HepG2 (cell line): Measurements from ENCODE around the gene FUOM.

ENCODE experiments used
- ESRRA ChIP-seq: sonication (generic); formaldehyde crosslinking; IDR thresholded peaks from 2 replicates; pipeline ENCODE4 v1.5.1; 2020; ENCODE audit warnings: mild to moderate bottlenecking, low read depth, missing genetic modification reagents
- FOSL1 ChIP-seq: sonication (generic); formaldehyde crosslinking; IDR thresholded peaks from 2 replicates; pipeline ENCODE4 v1.9.0; 2021; ENCODE audit warnings: missing genetic modification reagents, borderline replicate concordance
- FOXO1 ChIP-seq: sonication (generic); formaldehyde crosslinking; IDR thresholded peaks from 2 replicates; pipeline ENCODE4 v1.4.0; 2020; ENCODE audit warnings: missing genetic modification reagents
- REXO4 ChIP-seq: sonication (generic); formaldehyde crosslinking; IDR thresholded peaks from 2 replicates; pipeline ENCODE4 v1.8.0; 2022; ENCODE audit warnings: missing genetic modification reagents, mild to moderate bottlenecking, borderline replicate concordance
- SRY ChIP-seq: sonication (generic); formaldehyde crosslinking; IDR thresholded peaks from 2 replicates; pipeline ENCODE4 v1.8.0; 2022; ENCODE audit warnings: mild to moderate bottlenecking, missing genetic modification reagents
- SYNCRIP ChIP-seq: fragments of 200-400 bp; formaldehyde crosslinking; IDR thresholded peaks from 2 replicates; pipeline ENCODE4 v1.6.1; 2018; ENCODE audit warnings: mild to moderate bottlenecking, low read depth, low read length; ENCODE audit not compliant: insufficient read depth
- TAF1 ChIP-seq: sonication (generic); formaldehyde crosslinking; IDR thresholded peaks from 2 replicates; pipeline ENCODE4 v1.4.0; 2020; ENCODE audit warnings: missing genetic modification reagents
- ZNF768 ChIP-seq: sonication (generic); formaldehyde crosslinking; IDR thresholded peaks from 2 replicates; pipeline ENCODE4 v1.4.0; 2020; ENCODE audit warnings: missing genetic modification reagents
- TF ChIP-seq, protein P1 (sequence below): sonication (generic); formaldehyde crosslinking; IDR thresholded peaks from 2 replicates; pipeline ENCODE4 v1.5.1; 2020; ENCODE audit warnings: missing genetic modification reagents, mild to moderate bottlenecking, borderline replicate concordance
- TF ChIP-seq, protein P2 (sequence below), 2 experiments: IDR thresholded peaks; 2 replicates each; pipeline ENCODE4 v1.6.1; 2011 to 2012; ENCODE audit warnings: low read length in 2 of 2, borderline replicate concordance in 1 of 2, low read depth in 1 of 2, mild to moderate bottlenecking in 1 of 2, moderate library complexity in 1 of 2
- TF ChIP-seq, protein P3 (sequence below): sonication (generic); formaldehyde crosslinking; IDR thresholded peaks from 2 replicates; pipeline ENCODE4 v1.5.0; 2020; ENCODE audit warnings: mild to moderate bottlenecking, missing genetic modification reagents, moderate library complexity
- TF ChIP-seq, protein P4 (sequence below): sonication (generic); formaldehyde crosslinking; IDR thresholded peaks from 2 replicates; pipeline ENCODE4 v1.4.0; 2020; ENCODE audit warnings: missing genetic modification reagents
- TF ChIP-seq, protein P5 (sequence below): sonication (generic); formaldehyde crosslinking; IDR thresholded peaks from 2 replicates; pipeline ENCODE4 v1.4.0; 2020; ENCODE audit warnings: missing genetic modification reagents, borderline replicate concordance

DNA sequence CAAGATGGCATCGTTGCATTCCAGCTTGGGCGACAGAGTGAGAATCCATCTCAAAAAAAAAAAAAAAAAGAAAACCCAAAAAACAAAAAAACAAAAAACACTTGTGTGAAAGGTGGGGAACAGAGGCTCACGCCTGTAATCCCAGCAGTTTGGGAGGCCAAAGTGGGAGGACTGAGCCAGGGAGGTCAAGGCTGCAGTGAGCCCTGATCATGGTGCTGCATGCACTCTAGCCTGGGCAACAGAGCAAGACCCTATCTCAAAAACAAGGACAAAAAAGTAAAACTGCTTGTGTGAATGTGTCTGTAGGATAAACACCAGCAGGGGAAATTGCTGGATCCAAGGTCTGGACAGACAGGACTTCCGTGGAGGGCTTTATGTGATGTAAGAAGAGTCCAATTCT lies 25.7 kb upstream of the FUOM start:
- TF ChIP-seq, protein P1, sequence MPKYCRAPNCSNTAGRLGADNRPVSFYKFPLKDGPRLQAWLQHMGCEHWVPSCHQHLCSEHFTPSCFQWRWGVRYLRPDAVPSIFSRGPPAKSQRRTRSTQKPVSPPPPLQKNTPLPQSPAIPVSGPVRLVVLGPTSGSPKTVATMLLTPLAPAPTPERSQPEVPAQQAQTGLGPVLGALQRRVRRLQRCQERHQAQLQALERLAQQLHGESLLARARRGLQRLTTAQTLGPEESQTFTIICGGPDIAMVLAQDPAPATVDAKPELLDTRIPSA = no peak
- TF ChIP-seq, protein P2, sequence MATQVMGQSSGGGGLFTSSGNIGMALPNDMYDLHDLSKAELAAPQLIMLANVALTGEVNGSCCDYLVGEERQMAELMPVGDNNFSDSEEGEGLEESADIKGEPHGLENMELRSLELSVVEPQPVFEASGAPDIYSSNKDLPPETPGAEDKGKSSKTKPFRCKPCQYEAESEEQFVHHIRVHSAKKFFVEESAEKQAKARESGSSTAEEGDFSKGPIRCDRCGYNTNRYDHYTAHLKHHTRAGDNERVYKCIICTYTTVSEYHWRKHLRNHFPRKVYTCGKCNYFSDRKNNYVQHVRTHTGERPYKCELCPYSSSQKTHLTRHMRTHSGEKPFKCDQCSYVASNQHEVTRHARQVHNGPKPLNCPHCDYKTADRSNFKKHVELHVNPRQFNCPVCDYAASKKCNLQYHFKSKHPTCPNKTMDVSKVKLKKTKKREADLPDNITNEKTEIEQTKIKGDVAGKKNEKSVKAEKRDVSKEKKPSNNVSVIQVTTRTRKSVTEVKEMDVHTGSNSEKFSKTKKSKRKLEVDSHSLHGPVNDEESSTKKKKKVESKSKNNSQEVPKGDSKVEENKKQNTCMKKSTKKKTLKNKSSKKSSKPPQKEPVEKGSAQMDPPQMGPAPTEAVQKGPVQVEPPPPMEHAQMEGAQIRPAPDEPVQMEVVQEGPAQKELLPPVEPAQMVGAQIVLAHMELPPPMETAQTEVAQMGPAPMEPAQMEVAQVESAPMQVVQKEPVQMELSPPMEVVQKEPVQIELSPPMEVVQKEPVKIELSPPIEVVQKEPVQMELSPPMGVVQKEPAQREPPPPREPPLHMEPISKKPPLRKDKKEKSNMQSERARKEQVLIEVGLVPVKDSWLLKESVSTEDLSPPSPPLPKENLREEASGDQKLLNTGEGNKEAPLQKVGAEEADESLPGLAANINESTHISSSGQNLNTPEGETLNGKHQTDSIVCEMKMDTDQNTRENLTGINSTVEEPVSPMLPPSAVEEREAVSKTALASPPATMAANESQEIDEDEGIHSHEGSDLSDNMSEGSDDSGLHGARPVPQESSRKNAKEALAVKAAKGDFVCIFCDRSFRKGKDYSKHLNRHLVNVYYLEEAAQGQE (IDR thresholded peaks at IDR 0.05; ENCODE audit: borderline replicate concordance in 1 of 2, low read depth in 1 of 2, low read length in 2 of 2) = no peak
- TF ChIP-seq, protein P3, sequence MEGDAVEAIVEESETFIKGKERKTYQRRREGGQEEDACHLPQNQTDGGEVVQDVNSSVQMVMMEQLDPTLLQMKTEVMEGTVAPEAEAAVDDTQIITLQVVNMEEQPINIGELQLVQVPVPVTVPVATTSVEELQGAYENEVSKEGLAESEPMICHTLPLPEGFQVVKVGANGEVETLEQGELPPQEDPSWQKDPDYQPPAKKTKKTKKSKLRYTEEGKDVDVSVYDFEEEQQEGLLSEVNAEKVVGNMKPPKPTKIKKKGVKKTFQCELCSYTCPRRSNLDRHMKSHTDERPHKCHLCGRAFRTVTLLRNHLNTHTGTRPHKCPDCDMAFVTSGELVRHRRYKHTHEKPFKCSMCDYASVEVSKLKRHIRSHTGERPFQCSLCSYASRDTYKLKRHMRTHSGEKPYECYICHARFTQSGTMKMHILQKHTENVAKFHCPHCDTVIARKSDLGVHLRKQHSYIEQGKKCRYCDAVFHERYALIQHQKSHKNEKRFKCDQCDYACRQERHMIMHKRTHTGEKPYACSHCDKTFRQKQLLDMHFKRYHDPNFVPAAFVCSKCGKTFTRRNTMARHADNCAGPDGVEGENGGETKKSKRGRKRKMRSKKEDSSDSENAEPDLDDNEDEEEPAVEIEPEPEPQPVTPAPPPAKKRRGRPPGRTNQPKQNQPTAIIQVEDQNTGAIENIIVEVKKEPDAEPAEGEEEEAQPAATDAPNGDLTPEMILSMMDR (CRISPR knock-in tag) = no peak
- TF ChIP-seq ZNF768 (CRISPR knock-in tag) (no peak), SYNCRIP (no peak), TAF1 (no peak), REXO4 (CRISPR knock-in tag) (no peak), SRY (CRISPR knock-in tag) (no peak), FOSL1 (CRISPR knock-in tag) (no peak), FOXO1 (CRISPR knock-in tag) (no peak), ESRRA (CRISPR knock-in tag) (no peak)
- TF ChIP-seq, protein P4, sequence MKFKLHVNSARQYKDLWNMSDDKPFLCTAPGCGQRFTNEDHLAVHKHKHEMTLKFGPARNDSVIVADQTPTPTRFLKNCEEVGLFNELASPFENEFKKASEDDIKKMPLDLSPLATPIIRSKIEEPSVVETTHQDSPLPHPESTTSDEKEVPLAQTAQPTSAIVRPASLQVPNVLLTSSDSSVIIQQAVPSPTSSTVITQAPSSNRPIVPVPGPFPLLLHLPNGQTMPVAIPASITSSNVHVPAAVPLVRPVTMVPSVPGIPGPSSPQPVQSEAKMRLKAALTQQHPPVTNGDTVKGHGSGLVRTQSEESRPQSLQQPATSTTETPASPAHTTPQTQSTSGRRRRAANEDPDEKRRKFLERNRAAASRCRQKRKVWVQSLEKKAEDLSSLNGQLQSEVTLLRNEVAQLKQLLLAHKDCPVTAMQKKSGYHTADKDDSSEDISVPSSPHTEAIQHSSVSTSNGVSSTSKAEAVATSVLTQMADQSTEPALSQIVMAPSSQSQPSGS = no peak
- TF ChIP-seq, protein P5, sequence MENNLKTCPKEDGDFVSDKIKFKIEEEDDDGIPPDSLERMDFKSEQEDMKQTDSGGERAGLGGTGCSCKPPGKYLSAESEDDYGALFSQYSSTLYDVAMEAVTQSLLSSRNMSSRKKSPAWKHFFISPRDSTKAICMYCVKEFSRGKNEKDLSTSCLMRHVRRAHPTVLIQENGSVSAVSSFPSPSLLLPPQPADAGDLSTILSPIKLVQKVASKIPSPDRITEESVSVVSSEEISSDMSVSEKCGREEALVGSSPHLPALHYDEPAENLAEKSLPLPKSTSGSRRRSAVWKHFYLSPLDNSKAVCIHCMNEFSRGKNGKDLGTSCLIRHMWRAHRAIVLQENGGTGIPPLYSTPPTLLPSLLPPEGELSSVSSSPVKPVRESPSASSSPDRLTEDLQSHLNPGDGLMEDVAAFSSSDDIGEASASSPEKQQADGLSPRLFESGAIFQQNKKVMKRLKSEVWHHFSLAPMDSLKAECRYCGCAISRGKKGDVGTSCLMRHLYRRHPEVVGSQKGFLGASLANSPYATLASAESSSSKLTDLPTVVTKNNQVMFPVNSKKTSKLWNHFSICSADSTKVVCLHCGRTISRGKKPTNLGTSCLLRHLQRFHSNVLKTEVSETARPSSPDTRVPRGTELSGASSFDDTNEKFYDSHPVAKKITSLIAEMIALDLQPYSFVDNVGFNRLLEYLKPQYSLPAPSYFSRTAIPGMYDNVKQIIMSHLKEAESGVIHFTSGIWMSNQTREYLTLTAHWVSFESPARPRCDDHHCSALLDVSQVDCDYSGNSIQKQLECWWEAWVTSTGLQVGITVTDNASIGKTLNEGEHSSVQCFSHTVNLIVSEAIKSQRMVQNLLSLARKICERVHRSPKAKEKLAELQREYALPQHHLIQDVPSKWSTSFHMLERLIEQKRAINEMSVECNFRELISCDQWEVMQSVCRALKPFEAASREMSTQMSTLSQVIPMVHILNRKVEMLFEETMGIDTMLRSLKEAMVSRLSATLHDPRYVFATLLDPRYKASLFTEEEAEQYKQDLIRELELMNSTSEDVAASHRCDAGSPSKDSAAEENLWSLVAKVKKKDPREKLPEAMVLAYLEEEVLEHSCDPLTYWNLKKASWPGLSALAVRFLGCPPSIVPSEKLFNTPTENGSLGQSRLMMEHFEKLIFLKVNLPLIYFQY (CRISPR knock-in tag) = no peak
